Heart left ventricle (tissue), 13 donors: Measurements from ENCODE around the gene EZH1.

Experiments used
- CTCF ChIP-seq, 12 donors: fragments of 200-600 bp; sonication (generic) in 4 of 12; IDR thresholded peaks; one replicate each; pipeline versions ENCODE4 v1.5.0 to v1.8.0; 2018 to 2022; ENCODE audit warnings: antibody characterized with exemption in 12 of 12, mild to moderate bottlenecking in 5 of 12
- POLR2A ChIP-seq, 2 donors: fragments of 450-650 bp; IDR thresholded peaks; one replicate each; pipeline ENCODE4 v1.6.1; 2017; ENCODE audit warnings: antibody characterized with exemption in 2 of 2, mild to moderate bottlenecking in 2 of 2, moderate library complexity in 2 of 2
- donor health status: ischemic (EF 13 %, LVEDD 7.1; RV severe dilation, severe dysfunction).
- donor health status: DM: no; HTN: yes; CAD: no.
- donor health status: DM: no; HTN: no; CAD: no.
- donor health status: ischemic (EF 25% LVEDD 6.9; RV normal size, moderate dysfunction).
- donor health status: ischemic (EF 25% LVEDD 5.7; RV mildly dilated, moderate dysfunction).
- donor health status: ischemic (EF 35%, LVEDD 5.7; RV mildly dilated, moderate dysfunction).
- donor health status: nonischemic (EF 11% LVEDD 7.7; RV severe dilation, severe dysfunction).
- donor health status: DM: yes; HTN: yes; CAD: no.
- donor health status: PGD.
- donor health status: ischemic (EF 29% LVEDD 5.4; RV normal size, mild dysfunction).
- donor health status: nonischemic (EF 23%, LVEDD 6.1; RV moderate dilation, normal function).

GRCh38 chr17:42670789-42671657, 73.8 kb downstream of the EZH1 start:
- TF ChIP-seq CTCF (IDR thresholded peaks at IDR 0.05) (no peak), POLR2A (IDR thresholded peaks at IDR 0.05) (no peak)
